Liver (tissue), 9 donors: ENCODE measurements around the gene CNDP2. TPM values are rescaled to one million over a fixed set of nuclear protein-coding genes. Genes with fewer than 3 reads are reported as not detected.

ENCODE experiments used
- DNase-seq: peaks from one replicate; pipeline ENCODE4 v3.0.0-alpha.2; 2017; ENCODE audit warnings: low spot score
- H3K27ac ChIP-seq, 2 donors: one replicate each; pipeline ENCODE4 v1.7.0; 2013; ENCODE audit warnings: inconsistent platforms in 2 of 2, low read length in 2 of 2, control low read depth in 1 of 2, low read depth in 1 of 2, mild to moderate bottlenecking in 1 of 2
- H3K27me3 ChIP-seq, 4 donors: one replicate each; pipeline versions ENCODE4 v1.6.1 to v1.7.0; 2013; ENCODE audit warnings: low read length in 3 of 4, inconsistent platforms in 1 of 4, mild to moderate bottlenecking in 1 of 4, moderate library complexity in 1 of 4; ENCODE audit not compliant: control insufficient read depth in 4 of 4, insufficient read depth in 4 of 4
- H3K36me3 ChIP-seq, 4 donors: one replicate each; pipeline versions ENCODE4 v1.6.1 to v1.7.0; 2013; ENCODE audit warnings: low read length in 3 of 4, mild to moderate bottlenecking in 3 of 4, low read depth in 1 of 4, moderate library complexity in 1 of 4; ENCODE audit not compliant: control insufficient read depth in 4 of 4, insufficient read depth in 3 of 4
- H3K4me1 ChIP-seq, 4 donors: one replicate each; pipeline versions ENCODE4 v1.6.1 to v1.7.0; 2013; ENCODE audit warnings: low read length in 3 of 4, mild to moderate bottlenecking in 3 of 4, moderate library complexity in 1 of 4; ENCODE audit not compliant: control insufficient read depth in 4 of 4, insufficient read depth in 4 of 4
- H3K4me3 ChIP-seq, 3 donors: one replicate each; pipeline versions ENCODE4 v1.6.1 to v1.7.0; 2013; ENCODE audit warnings: low read length in 3 of 3, control low read depth in 1 of 3, low read depth in 1 of 3, mild to moderate bottlenecking in 1 of 3
- H3K9ac ChIP-seq, 2 donors: one replicate each; pipeline ENCODE4 v1.7.0; 2013; ENCODE audit warnings: low read length in 2 of 2, mild to moderate bottlenecking in 2 of 2, moderate library complexity in 2 of 2, control low read depth in 1 of 2, low read depth in 1 of 2
- H3K9me3 ChIP-seq, 4 donors: one replicate each; pipeline versions ENCODE4 v1.6.1 to v1.7.0; 2013; ENCODE audit warnings: low read length in 3 of 4; ENCODE audit not compliant: control insufficient read depth in 4 of 4
- ATF3 ChIP-seq: IDR thresholded peaks from 2 replicates; pipeline ENCODE4 v1.6.1; 2016; ENCODE audit warnings: antibody characterized with exemption
- EGR1 ChIP-seq, 2 donors: IDR thresholded peaks; 2 replicates each; pipeline ENCODE4 v1.6.1; 2016 to 2018; ENCODE audit warnings: antibody characterized with exemption in 2 of 2, low read depth in 2 of 2
- FOXA1 ChIP-seq: IDR thresholded peaks from 2 replicates; pipeline ENCODE4 v1.6.1; 2016; ENCODE audit warnings: antibody characterized with exemption
- FOXA2 ChIP-seq: IDR thresholded peaks from 2 replicates; pipeline ENCODE4 v1.6.1; 2016; ENCODE audit warnings: antibody characterized with exemption
- HNF4A ChIP-seq, 2 donors: conservative IDR thresholded peaks; 2 replicates each; pipeline ENCODE4 v1.6.1; 2016; ENCODE audit warnings: antibody characterized with exemption in 2 of 2, mild to moderate bottlenecking in 2 of 2
- HNF4G ChIP-seq: IDR thresholded peaks from 2 replicates; pipeline ENCODE4 v1.6.1; 2016; ENCODE audit warnings: antibody characterized with exemption
- JUND ChIP-seq, 2 donors: IDR thresholded peaks; 2 replicates each; pipeline ENCODE4 v1.6.1; 2016; ENCODE audit warnings: antibody characterized with exemption in 2 of 2
- MAX ChIP-seq: IDR thresholded peaks from 2 replicates; pipeline ENCODE4 v1.6.1; 2016; ENCODE audit warnings: antibody characterized with exemption
- NR2F2 ChIP-seq: IDR thresholded peaks from 2 replicates; pipeline ENCODE4 v1.6.1; 2016; ENCODE audit warnings: antibody characterized with exemption
- REST ChIP-seq: IDR thresholded peaks from 2 replicates; pipeline ENCODE4 v1.6.1; 2016; ENCODE audit warnings: antibody characterized with exemption, mild to moderate bottlenecking
- RXRA ChIP-seq, 2 donors: IDR thresholded peaks; 2 replicates each; pipeline ENCODE4 v1.6.1; 2017 to 2018; ENCODE audit warnings: antibody characterized with exemption in 2 of 2, mild to moderate bottlenecking in 1 of 2
- TAF1 ChIP-seq: conservative IDR thresholded peaks from 2 replicates; pipeline ENCODE4 v1.6.1; 2016; ENCODE audit warnings: antibody characterized with exemption, mild to moderate bottlenecking
- YY1 ChIP-seq: IDR thresholded peaks from 2 replicates; pipeline ENCODE4 v1.6.1; 2016; ENCODE audit warnings: antibody characterized with exemption, mild to moderate bottlenecking
- ZBTB33 ChIP-seq: IDR thresholded peaks from 2 replicates; pipeline ENCODE4 v1.6.1; 2016; ENCODE audit warnings: antibody characterized with exemption
- WGBS: extraction: QIAGEN DNeasy Blood & Tissue Kit; methylation state at CpG from one replicate; pipeline ENCODE4 v1.1.7; 2013; 5-methylcytosine and 5-hydroxymethylcytosine counted together
- polyA plus RNA-seq, 2 donors: library from polyadenylated mRNA; stranded (reverse) in 1 of 2; unstranded in 1 of 2; fragments of 200-250 nt in 1 of 2; fragments of >200 nt in 1 of 2; fragmentation: Nextera tagmentation in 1 of 2; extraction: Ambion mirVana in 1 of 2; gene quantifications; one replicate each; pipeline versions ENCODE4 v1.2.1 to v1.2.3, GENCODE V29; 2013 to 2015
- total RNA-seq, 2 donors: library from RNA; depleted of rRNA; stranded (reverse); fragments of >200 nt; gene quantifications; one replicate each; pipeline ENCODE4 v1.2.3, GENCODE V29; 2014
- donor health status: healthy.
- donor health status: healthy.
- donor health status: healthy.
- donor health status: healthy.
- donor health status: healthy.

CNDP2 gene
- total and polyA plus RNA-seq, 4 donors, result 65.5 to 167 (median 141) TPM

- Histone ChIP-seq H3K4me3 (peak within 1 kb of the TSS; percentile 23 to 52 (median 50)), H3K27me3 (peaks cover 0 to 7% (median 4%) of the 10 kb centered on the region in 4 donors)
- DNase-seq, result no peak
Measured at GRCh38 chr18:74457043-74457724, 39.0 kb upstream of the CNDP2 start, which contains the start of gene DIPK1C. Gene DIPK1C (minus strand): TSS chr18:74457308. CDS start chr18:74457259, 49 bp downstream.

More at GRCh38 chr18:74457043-74457724, 39.0 kb upstream of the CNDP2 start, which contains the start of gene DIPK1C:
- Histone ChIP-seq H3K27ac (no peak within 1 kb of the TSS), H3K36me3 (no peaks in the 10 kb centered on the region), H3K9ac (no peak within 1 kb of the TSS), H3K9me3 (no peaks in the 10 kb centered on the region), H3K4me1 (peaks cover 7 to 20% (median 11%) of the 10 kb centered on the region in 4 donors)
- 2% methylated on average over 76 of the region's 76 CpGs for WGBS
- no peak for TF ChIP-seq TAF1
- no peak for TF ChIP-seq YY1
- no peak for TF ChIP-seq NR2F2
- no peak for TF ChIP-seq JUND (IDR thresholded peaks at IDR 0.05)
- no peak for TF ChIP-seq FOXA1
- no peak for TF ChIP-seq HNF4G
- no peak for TF ChIP-seq REST
- TF ChIP-seq MAX, result no peak
- no peak for TF ChIP-seq FOXA2
- no peak for TF ChIP-seq EGR1 (IDR thresholded peaks at IDR 0.05; ENCODE audit: low read depth in 2 of 2)
- no peak for TF ChIP-seq HNF4A (conservative IDR thresholded peaks at IDR 0.05)
- no peak for TF ChIP-seq ATF3
- no peak for TF ChIP-seq ZBTB33
- no peak for TF ChIP-seq RXRA (IDR thresholded peaks at IDR 0.05)
